Measurements from ENCODE around the gene HGFAC.

GRCh38 chr4:3475713-3476260 lies 34.0 kb downstream of the HGFAC start:
- TF ChIP-seq POLR2AphosphoS5 (IDR thresholded peaks at IDR 0.05; ENCODE audit: low read length) (no peak), CTCF (IDR thresholded peaks at IDR 0.05 in 2 of 3, conservative IDR thresholded peaks at IDR 0.05 in 1 of 3; ENCODE audit: control insufficient read depth in 2 of 3, extremely low read depth in 1 of 3, insufficient read depth in 1 of 3, low read depth in 3 of 3, low read length in 3 of 3) (no peak), ATF3 (IDR thresholded peaks at IDR 0.05; ENCODE audit: borderline replicate concordance, extremely low read depth, low read depth, low read length) (no peak), JUND (IDR thresholded peaks at IDR 0.05; ENCODE audit: low read depth, low read length) (no peak), CEBPB (IDR thresholded peaks at IDR 0.05; ENCODE audit: borderline replicate concordance in 1 of 2, low read depth in 2 of 2, low read length in 2 of 2) (no peak), NFIC (IDR thresholded peaks at IDR 0.05; ENCODE audit: low read depth, low read length) (no peak), MYC (IDR thresholded peaks at IDR 0.05; ENCODE audit: insufficient read depth, insufficient read length, insufficient replicate concordance, low read length, severe bottlenecking) (no peak), CREM (IDR thresholded peaks at IDR 0.05; ENCODE audit: low read depth) (no peak), BHLHE40 (IDR thresholded peaks at IDR 0.05; ENCODE audit: borderline replicate concordance in 1 of 2, low read depth in 2 of 2, low read length in 1 of 2) (no peak)
- TF ChIP-seq, protein P1, sequence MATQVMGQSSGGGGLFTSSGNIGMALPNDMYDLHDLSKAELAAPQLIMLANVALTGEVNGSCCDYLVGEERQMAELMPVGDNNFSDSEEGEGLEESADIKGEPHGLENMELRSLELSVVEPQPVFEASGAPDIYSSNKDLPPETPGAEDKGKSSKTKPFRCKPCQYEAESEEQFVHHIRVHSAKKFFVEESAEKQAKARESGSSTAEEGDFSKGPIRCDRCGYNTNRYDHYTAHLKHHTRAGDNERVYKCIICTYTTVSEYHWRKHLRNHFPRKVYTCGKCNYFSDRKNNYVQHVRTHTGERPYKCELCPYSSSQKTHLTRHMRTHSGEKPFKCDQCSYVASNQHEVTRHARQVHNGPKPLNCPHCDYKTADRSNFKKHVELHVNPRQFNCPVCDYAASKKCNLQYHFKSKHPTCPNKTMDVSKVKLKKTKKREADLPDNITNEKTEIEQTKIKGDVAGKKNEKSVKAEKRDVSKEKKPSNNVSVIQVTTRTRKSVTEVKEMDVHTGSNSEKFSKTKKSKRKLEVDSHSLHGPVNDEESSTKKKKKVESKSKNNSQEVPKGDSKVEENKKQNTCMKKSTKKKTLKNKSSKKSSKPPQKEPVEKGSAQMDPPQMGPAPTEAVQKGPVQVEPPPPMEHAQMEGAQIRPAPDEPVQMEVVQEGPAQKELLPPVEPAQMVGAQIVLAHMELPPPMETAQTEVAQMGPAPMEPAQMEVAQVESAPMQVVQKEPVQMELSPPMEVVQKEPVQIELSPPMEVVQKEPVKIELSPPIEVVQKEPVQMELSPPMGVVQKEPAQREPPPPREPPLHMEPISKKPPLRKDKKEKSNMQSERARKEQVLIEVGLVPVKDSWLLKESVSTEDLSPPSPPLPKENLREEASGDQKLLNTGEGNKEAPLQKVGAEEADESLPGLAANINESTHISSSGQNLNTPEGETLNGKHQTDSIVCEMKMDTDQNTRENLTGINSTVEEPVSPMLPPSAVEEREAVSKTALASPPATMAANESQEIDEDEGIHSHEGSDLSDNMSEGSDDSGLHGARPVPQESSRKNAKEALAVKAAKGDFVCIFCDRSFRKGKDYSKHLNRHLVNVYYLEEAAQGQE (IDR thresholded peaks at IDR 0.05; ENCODE audit: low read depth, low read length), result no peak

Measured in GM12878 (cell line).